K562 (cell line): ENCODE measurements around the gene SLC25A10. TPM values are rescaled to one million over a fixed set of nuclear protein-coding genes. Genes with fewer than 3 reads are reported as not detected.
A peak's percentile ranks its signal among the peaks of the same experiment; 100 is the strongest.

Experiments
- ARID1B ChIP-seq: fragments of 450-650 bp; IDR thresholded peaks from 2 replicates; pipeline ENCODE4 v1.6.1; 2016; ENCODE audit warnings: antibody characterized with exemption, mild to moderate bottlenecking, inconsistent platforms
- BCOR ChIP-seq: fragments of 450-650 bp; IDR thresholded peaks from 2 replicates; pipeline ENCODE4 v1.6.1; 2016
- CBX5 ChIP-seq: IDR thresholded peaks from 2 replicates; pipeline ENCODE4 v1.6.1; 2014; ENCODE audit warnings: low read depth, borderline replicate concordance
- CHD2 ChIP-seq: IDR thresholded peaks from 2 replicates; pipeline ENCODE4 v1.6.1; 2011; ENCODE audit warnings: low read depth, low read length
- ESRRB ChIP-seq: fragments of 250-450 bp; sonication (Bioruptor Pico); IDR thresholded peaks from 2 replicates; pipeline ENCODE4 v1.5.0; 2020; ENCODE audit warnings: mild to moderate bottlenecking, moderate library complexity, borderline replicate concordance
- EWSR1 ChIP-seq: fragments of 450-650 bp; IDR thresholded peaks from 2 replicates; pipeline ENCODE4 v1.6.1; 2018; ENCODE audit warnings: borderline replicate concordance, mild to moderate bottlenecking, low read depth, moderate library complexity; ENCODE audit not compliant: partially characterized antibody
- HSF4 ChIP-seq: fragments of 250-450 bp; sonication (Bioruptor Pico); IDR thresholded peaks from 2 replicates; pipeline ENCODE4 v2.1.2; 2022; ENCODE audit warnings: mild to moderate bottlenecking, moderate library complexity, borderline replicate concordance
- LCOR ChIP-seq: sonication (generic); formaldehyde crosslinking; IDR thresholded peaks from 2 replicates; pipeline ENCODE4 v1.8.0; 2022; ENCODE audit warnings: mild to moderate bottlenecking, missing genetic modification reagents
- MTA3 ChIP-seq: fragments of 450-650 bp; formaldehyde crosslinking; IDR thresholded peaks from 2 replicates; pipeline ENCODE4 v1.6.1; 2017; ENCODE audit warnings: mild to moderate bottlenecking, borderline replicate concordance
- NFE2 ChIP-seq: IDR thresholded peaks from 2 replicates; pipeline ENCODE4 v1.6.1; 2014; ENCODE audit warnings: antibody characterized with exemption, low read depth
- NR1H2 ChIP-seq: sonication (generic); formaldehyde crosslinking; IDR thresholded peaks from 2 replicates; pipeline ENCODE4 v1.4.0; 2020; ENCODE audit warnings: mild to moderate bottlenecking, missing genetic modification reagents
- PYGO2 ChIP-seq: fragments of 450-650 bp; IDR thresholded peaks from 2 replicates; pipeline ENCODE4 v1.6.1; 2016; ENCODE audit warnings: mild to moderate bottlenecking, missing genetic modification characterization, moderate library complexity, missing compliant biosample characterization
- SAP30 ChIP-seq: fragments of 200-600 bp; sonication (generic); IDR thresholded peaks from 2 replicates; pipeline ENCODE4 v1.6.1; 2012; ENCODE audit warnings: borderline replicate concordance, low read depth, mild to moderate bottlenecking, moderate library complexity, low read length, control low read depth, inconsistent platforms; ENCODE audit not compliant: insufficient read depth, poor library complexity, severe bottlenecking
- SMAD1 ChIP-seq: fragments of 150-350 bp; IDR thresholded peaks from 2 replicates; pipeline ENCODE4 v1.6.1; 2014; ENCODE audit warnings: low read length, low read depth; ENCODE audit not compliant: partially characterized antibody
- SMARCE1 ChIP-seq: fragments of 450-650 bp; IDR thresholded peaks from 2 replicates; pipeline ENCODE4 v1.7.1; 2016; ENCODE audit warnings: mild to moderate bottlenecking
- SNIP1 ChIP-seq: fragments of 450-650 bp; IDR thresholded peaks from 2 replicates; pipeline ENCODE4 v1.7.1; 2017; ENCODE audit warnings: low read depth, mild to moderate bottlenecking
- SRSF1 ChIP-seq: fragments of 200-400 bp; formaldehyde crosslinking; IDR thresholded peaks from 2 replicates; pipeline ENCODE4 v1.6.1; 2017; ENCODE audit warnings: mild to moderate bottlenecking, low read depth, low read length, moderate library complexity
- TCF7 ChIP-seq: sonication (generic); IDR thresholded peaks from 2 replicates; pipeline ENCODE4 v1.6.1; 2016; ENCODE audit warnings: antibody characterized with exemption, borderline replicate concordance
- ZNF133 ChIP-seq: fragments of 250-450 bp; sonication (Bioruptor Pico); IDR thresholded peaks from 2 replicates; pipeline ENCODE4 v1.4.0; 2020; ENCODE audit warnings: mild to moderate bottlenecking
- ZNF766 ChIP-seq: fragments of 200-800 bp; sonication (Bioruptor generic); conservative IDR thresholded peaks from 2 replicates; pipeline ENCODE4 v1.6.1; 2016; ENCODE audit warnings: missing genetic modification characterization, missing compliant biosample characterization
- polyA plus RNA-seq, 8 experiments: library from polyadenylated mRNA; depleted of rRNA in 4 of 8; stranded (reverse) in 5 of 8; unstranded in 3 of 8; fragments of >200 nt; fragmentation: Nextera tagmentation in 2 of 8; fragmentation: Illumina TruSeq in 1 of 8; extraction: Ambion mirVana in 2 of 8; extraction: Trizol in 1 of 8; gene quantifications; 2 replicates each; pipeline versions ENCODE4 v1.2.1 to v1.2.3, GENCODE V29; 2011 to 2014; ENCODE audit warnings: inconsistent platforms in 1 of 8, missing spikeins in 1 of 8
- total RNA-seq, 7 experiments: library from RNA; depleted of rRNA in 6 of 7; stranded (reverse); fragments of >200 nt in 6 of 7; fragmentation: Illumina TruSeq in 2 of 7; extraction: Trizol in 2 of 7; gene quantifications; 2 replicates each; pipeline versions ENCODE4 v1.2.1 to v1.2.3, GENCODE V29; 2011 to 2021; ENCODE audit warnings: low replicate concordance in 1 of 7
- TF ChIP-seq, protein P1 (sequence below): sonication (generic); formaldehyde crosslinking; IDR thresholded peaks from 2 replicates; pipeline ENCODE4 v1.8.0; 2023; ENCODE audit warnings: missing genetic modification reagents, mild to moderate bottlenecking, borderline replicate concordance
- TF ChIP-seq, protein P2 (sequence below): fragments of 250-450 bp; sonication (Bioruptor Pico); IDR thresholded peaks from 2 replicates; pipeline ENCODE4 v1.8.0; 2021; ENCODE audit warnings: mild to moderate bottlenecking, moderate library complexity
- TF ChIP-seq, protein P3 (sequence below): fragments of 450-650 bp; IDR thresholded peaks from 2 replicates; pipeline ENCODE4 v1.6.1; 2016; ENCODE audit warnings: low read depth, mild to moderate bottlenecking, moderate library complexity

The SLC25A10 gene
- total and polyA plus RNA-seq, 9 of the 15 experiments (the other 6 are each of a cell fraction or from before 2014, with no cell fraction given) = 0.10 to 85.6 (median 34.3) TPM

DNA sequence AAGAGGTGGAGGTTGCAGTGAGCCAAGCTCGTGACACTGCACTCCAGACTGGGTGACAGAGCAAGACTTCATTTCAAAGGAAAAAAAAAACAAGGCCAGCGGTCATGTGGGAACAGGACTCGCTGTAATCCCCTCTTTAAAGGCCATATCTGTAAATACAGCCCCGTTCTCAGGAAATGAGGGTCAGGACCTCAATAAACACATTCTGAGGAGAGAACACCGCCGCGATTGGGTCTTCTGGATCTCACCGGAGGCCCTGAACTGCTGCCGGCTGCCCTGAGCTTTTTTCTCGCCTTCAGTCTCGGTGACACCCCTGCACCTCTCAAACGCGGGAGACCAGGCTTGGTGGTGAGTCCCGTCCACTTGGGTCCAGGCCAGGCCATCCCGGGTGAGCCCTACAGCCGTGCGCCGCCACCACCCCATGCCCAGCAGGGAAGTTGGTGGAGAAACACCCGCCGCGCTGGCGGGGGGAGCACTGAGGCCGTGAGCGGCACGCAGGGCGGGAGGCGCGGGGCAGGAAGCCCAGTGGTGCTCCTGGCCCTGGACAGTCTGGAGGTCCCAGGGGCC lies 28.4 kb downstream of the SLC25A10 start (continued):
- TF ChIP-seq, protein P1, sequence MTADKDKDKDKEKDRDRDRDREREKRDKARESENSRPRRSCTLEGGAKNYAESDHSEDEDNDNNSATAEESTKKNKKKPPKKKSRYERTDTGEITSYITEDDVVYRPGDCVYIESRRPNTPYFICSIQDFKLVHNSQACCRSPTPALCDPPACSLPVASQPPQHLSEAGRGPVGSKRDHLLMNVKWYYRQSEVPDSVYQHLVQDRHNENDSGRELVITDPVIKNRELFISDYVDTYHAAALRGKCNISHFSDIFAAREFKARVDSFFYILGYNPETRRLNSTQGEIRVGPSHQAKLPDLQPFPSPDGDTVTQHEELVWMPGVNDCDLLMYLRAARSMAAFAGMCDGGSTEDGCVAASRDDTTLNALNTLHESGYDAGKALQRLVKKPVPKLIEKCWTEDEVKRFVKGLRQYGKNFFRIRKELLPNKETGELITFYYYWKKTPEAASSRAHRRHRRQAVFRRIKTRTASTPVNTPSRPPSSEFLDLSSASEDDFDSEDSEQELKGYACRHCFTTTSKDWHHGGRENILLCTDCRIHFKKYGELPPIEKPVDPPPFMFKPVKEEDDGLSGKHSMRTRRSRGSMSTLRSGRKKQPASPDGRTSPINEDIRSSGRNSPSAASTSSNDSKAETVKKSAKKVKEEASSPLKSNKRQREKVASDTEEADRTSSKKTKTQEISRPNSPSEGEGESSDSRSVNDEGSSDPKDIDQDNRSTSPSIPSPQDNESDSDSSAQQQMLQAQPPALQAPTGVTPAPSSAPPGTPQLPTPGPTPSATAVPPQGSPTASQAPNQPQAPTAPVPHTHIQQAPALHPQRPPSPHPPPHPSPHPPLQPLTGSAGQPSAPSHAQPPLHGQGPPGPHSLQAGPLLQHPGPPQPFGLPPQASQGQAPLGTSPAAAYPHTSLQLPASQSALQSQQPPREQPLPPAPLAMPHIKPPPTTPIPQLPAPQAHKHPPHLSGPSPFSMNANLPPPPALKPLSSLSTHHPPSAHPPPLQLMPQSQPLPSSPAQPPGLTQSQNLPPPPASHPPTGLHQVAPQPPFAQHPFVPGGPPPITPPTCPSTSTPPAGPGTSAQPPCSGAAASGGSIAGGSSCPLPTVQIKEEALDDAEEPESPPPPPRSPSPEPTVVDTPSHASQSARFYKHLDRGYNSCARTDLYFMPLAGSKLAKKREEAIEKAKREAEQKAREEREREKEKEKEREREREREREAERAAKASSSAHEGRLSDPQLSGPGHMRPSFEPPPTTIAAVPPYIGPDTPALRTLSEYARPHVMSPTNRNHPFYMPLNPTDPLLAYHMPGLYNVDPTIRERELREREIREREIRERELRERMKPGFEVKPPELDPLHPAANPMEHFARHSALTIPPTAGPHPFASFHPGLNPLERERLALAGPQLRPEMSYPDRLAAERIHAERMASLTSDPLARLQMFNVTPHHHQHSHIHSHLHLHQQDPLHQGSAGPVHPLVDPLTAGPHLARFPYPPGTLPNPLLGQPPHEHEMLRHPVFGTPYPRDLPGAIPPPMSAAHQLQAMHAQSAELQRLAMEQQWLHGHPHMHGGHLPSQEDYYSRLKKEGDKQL (CRISPR knock-in tag) = no peak
- TF ChIP-seq NR1H2 (CRISPR knock-in tag) (no peak), SNIP1 (no peak), MTA3 (0 out of 2 replicates have a peak, but pooled peaks have one; percentile 20), EWSR1 (no peak), BCOR (peak; percentile 58; the same call in 1 of the 2 replicates), SAP30 (no peak), ESRRB (no peak), ARID1B (peak; percentile 66), CBX5 (no peak), ZNF133 (CRISPR knock-in tag) (no peak), HSF4 (CRISPR knock-in tag) (no peak), SMAD1 (no peak), LCOR (CRISPR knock-in tag) (no peak), CHD2 (no peak), SRSF1 (no peak), SMARCE1 (peak; percentile 43; the same call in 1 of the 2 replicates), PYGO2 (tag) (no peak), NFE2 (peak; percentile 21; the same call in 1 of the 2 replicates), ZNF766 (CRISPR knock-in tag) (no peak), TCF7 (no peak)
- TF ChIP-seq, protein P2, sequence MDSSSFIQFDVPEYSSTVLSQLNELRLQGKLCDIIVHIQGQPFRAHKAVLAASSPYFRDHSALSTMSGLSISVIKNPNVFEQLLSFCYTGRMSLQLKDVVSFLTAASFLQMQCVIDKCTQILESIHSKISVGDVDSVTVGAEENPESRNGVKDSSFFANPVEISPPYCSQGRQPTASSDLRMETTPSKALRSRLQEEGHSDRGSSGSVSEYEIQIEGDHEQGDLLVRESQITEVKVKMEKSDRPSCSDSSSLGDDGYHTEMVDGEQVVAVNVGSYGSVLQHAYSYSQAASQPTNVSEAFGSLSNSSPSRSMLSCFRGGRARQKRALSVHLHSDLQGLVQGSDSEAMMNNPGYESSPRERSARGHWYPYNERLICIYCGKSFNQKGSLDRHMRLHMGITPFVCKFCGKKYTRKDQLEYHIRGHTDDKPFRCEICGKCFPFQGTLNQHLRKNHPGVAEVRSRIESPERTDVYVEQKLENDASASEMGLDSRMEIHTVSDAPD (CRISPR knock-in tag) = no peak
- TF ChIP-seq, protein P3, sequence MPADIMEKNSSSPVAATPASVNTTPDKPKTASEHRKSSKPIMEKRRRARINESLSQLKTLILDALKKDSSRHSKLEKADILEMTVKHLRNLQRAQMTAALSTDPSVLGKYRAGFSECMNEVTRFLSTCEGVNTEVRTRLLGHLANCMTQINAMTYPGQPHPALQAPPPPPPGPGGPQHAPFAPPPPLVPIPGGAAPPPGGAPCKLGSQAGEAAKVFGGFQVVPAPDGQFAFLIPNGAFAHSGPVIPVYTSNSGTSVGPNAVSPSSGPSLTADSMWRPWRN = no peak
